Endothelial cell of umbilical vein (primary cell): Measurements from ENCODE around the gene IGF2BP2.

Experiments used
- EZH2 ChIP-seq: IDR thresholded peaks from 2 replicates; pipeline ENCODE4 v1.6.1; 2012; ENCODE audit warnings: borderline replicate concordance, low read depth, mild to moderate bottlenecking, moderate library complexity, low read length, inconsistent platforms; ENCODE audit not compliant: severe bottlenecking
- POLR2A ChIP-seq: IDR thresholded peaks from 2 replicates; pipeline ENCODE4 v1.6.1; 2012; ENCODE audit warnings: low read depth, mild to moderate bottlenecking, control low read depth, low read length
- POLR2AphosphoS5 ChIP-seq: IDR thresholded peaks from 2 replicates; pipeline ENCODE4 v1.6.1; 2012; ENCODE audit warnings: low read depth, mild to moderate bottlenecking, control low read depth, low read length, moderate library complexity; ENCODE audit not compliant: insufficient read depth
- TF ChIP-seq, protein P1 (sequence below), 2 donors: IDR thresholded peaks; 1 replicate in 1 of 2; 2 replicates in 1 of 2; pipeline ENCODE4 v1.5.1; 2011; ENCODE audit warnings: low read length in 2 of 2, mild to moderate bottlenecking in 2 of 2, moderate library complexity in 2 of 2, control low read depth in 1 of 2, inconsistent platforms in 1 of 2, low read depth in 1 of 2; ENCODE audit not compliant: insufficient read depth in 1 of 2; ENCODE audit errors: extremely low read depth in 1 of 2

DNA sequence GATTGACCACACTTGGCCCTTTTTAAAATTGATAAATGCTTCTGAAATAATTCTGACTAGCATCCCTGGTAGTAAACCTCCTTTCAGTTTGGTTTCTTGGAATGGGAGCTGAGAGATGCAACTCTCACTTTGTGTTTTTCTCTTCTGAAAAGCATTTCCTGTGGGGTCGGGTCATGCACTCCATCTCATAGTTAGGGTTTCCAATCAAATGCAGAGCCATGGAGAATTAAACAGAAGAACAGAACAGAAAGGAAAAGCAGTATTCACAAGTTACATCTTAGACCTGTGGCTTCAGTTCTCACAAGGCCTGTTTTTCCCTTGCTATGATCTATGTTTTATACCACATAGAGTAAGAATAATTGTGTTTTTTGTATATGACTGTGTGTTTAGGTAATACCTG, 199.1 kb downstream of the IGF2BP2 start:
- TF ChIP-seq POLR2AphosphoS5 (no peak), POLR2A (no peak), EZH2 (no peak)
- TF ChIP-seq, protein P1, sequence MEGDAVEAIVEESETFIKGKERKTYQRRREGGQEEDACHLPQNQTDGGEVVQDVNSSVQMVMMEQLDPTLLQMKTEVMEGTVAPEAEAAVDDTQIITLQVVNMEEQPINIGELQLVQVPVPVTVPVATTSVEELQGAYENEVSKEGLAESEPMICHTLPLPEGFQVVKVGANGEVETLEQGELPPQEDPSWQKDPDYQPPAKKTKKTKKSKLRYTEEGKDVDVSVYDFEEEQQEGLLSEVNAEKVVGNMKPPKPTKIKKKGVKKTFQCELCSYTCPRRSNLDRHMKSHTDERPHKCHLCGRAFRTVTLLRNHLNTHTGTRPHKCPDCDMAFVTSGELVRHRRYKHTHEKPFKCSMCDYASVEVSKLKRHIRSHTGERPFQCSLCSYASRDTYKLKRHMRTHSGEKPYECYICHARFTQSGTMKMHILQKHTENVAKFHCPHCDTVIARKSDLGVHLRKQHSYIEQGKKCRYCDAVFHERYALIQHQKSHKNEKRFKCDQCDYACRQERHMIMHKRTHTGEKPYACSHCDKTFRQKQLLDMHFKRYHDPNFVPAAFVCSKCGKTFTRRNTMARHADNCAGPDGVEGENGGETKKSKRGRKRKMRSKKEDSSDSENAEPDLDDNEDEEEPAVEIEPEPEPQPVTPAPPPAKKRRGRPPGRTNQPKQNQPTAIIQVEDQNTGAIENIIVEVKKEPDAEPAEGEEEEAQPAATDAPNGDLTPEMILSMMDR (IDR thresholded peaks at IDR 0.05; ENCODE audit: extremely low read depth in 1 of 2, insufficient read depth in 1 of 2, low read depth in 1 of 2, low read length in 2 of 2): no peak
